T-helper 1 cell treated with Interleukin-12 subunit alpha and Interleukin-12 subunit beta and Interleukin-4 antibody, amounts not matched to agents 30 μg/mL and 1 μg/mL, for 36 hours (primary cell): ENCODE data around the gene SLX9.
A peak's percentile ranks its signal among the peaks of the same experiment; 100 is the strongest.

Experiments used
- H3K27ac Mint-ChIP-seq: one replicate; pipeline ENCODE4 v1.8.0; 2021; ENCODE audit warnings: mild to moderate bottlenecking, mixed read lengths
- H3K27me3 Mint-ChIP-seq: one replicate; pipeline ENCODE4 v1.8.0; 2021; ENCODE audit warnings: low read depth, mixed read lengths
- H3K36me3 Mint-ChIP-seq: one replicate; pipeline ENCODE4 v1.8.0; 2021; ENCODE audit warnings: low read depth, mixed read lengths
- H3K4me1 Mint-ChIP-seq: one replicate; pipeline ENCODE4 v1.8.0; 2021; ENCODE audit warnings: low read depth, mixed read lengths
- H3K4me3 Mint-ChIP-seq: one replicate; pipeline ENCODE4 v1.8.0; 2021; ENCODE audit warnings: mild to moderate bottlenecking, moderate library complexity, mixed read lengths
- H3K9me3 Mint-ChIP-seq: one replicate; pipeline ENCODE4 v1.8.0; 2021; ENCODE audit warnings: mixed read lengths

SLX9 gene, protein sequence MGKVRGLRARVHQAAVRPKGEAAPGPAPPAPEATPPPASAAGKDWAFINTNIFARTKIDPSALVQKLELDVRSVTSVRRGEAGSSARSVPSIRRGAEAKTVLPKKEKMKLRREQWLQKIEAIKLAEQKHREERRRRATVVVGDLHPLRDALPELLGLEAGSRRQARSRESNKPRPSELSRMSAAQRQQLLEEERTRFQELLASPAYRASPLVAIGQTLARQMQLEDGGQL

DNA sequence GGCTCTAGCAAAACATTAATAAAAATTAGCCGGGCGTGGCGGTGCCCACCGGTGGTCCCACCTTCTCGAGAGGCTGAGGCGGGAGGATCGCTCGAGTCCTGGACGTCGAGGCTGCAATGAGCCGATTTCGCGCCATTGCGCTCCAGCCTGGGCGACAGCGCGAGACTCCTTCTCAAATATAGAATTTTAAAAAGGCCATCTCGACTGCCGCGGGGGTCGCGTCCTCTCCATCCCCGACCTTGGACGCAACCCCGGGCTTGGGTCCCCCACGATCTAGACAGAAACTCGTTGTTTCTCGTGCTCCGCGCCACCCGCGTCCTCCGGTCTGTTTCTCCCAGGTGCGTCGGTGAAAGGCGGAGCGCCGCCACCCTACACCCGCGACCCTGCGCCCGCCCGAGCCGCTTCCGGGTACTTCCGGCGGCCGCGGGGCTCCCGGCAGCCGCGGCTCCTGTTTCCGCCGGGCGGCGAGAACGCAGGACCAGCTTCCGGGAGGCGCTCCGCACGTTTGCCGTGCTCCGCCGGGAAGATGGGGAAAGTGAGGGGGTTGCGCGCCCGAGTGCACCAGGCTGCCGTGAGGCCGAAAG lies at the start of gene SLX9:
TSS of gene SLX9 (plus strand) at position 498 of the 584 bp plus-strand sequence. CDS start at position 527, 29 bp downstream.
- Mint-ChIP-seq H3K36me3 (peaks cover 20% of the 10 kb centered on the region), H3K27me3 (no peaks in the 10 kb centered on the region), H3K9me3 (no peaks in the 10 kb centered on the region), H3K27ac (peak within 1 kb of the TSS; percentile 64), H3K4me1 (peaks cover 31% of the 10 kb centered on the region), H3K4me3 (peak within 1 kb of the TSS; percentile 90)

DNA sequence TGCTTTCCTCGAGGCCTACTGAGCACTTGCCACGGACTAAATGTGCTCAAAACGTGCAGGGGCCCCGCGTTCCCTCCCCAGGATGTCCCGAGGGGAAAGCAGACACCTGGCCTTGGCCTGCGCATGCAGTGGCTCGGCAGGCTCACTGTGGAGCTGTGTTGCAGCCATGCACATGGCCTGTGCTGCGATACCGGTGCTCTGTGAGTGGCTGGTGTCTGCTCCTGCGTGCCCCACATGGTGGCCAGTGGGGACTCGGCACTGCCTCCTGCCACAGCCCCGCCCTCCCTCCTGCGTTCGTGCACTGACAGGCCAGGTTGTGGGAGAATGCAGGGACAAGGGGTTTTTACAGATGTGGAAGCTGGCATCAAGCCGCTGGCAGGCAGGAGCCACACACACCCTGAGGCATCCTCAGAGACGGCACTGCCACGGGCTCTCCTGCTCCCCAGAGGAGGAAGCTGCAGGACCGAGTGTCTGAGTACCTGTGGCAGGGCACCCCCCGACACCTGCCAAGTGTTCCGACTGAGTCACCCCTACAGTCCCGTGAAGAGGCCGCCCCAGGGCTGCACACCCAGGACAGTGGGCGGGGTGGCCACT lies 49.4 kb upstream of the SLX9 start:
- H3K9me3 Mint-ChIP-seq, result no peaks in the 10 kb centered on the region
- H3K27ac Mint-ChIP-seq, result no peak overlapping the region
- peaks cover 6% of the 10 kb centered on the region for H3K4me1 Mint-ChIP-seq
- H3K36me3 Mint-ChIP-seq, result peaks cover 40% of the 10 kb centered on the region
- no peak overlapping the region for H3K4me3 Mint-ChIP-seq
- H3K27me3 Mint-ChIP-seq, result no peaks in the 10 kb centered on the region

DNA sequence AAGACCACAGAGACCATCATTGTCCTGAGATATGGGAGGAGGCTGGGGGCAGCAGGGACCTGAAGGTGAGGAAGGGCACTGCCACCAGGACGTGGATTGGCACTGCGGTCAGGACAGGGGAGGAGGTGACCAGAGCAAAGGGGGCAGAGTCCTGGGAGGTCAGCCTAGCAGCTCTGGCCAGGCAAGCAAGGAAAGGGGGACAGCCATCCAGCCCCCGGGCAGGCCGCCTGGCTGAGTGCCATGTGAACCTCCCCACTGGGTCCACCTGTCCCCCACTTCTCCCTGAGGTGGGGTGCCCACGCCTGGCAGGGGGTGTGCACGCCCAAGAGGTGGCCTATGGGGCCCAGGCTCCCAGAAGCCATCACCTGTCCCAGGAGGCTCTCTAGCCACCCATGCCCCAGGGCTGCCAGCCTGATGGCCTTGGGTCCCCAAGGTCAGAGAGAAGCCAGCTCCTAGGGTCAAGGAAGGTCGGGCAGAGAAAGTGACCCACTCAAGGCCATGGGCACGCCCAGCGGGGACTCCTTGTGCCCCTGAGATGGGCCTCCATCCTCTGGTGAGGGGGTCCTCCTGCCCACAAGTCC lies 48.8 kb upstream of the SLX9 start:
- Mint-ChIP-seq H3K27me3 (no peaks in the 10 kb centered on the region), H3K27ac (no peak overlapping the region), H3K9me3 (no peaks in the 10 kb centered on the region), H3K4me1 (peaks cover 6% of the 10 kb centered on the region), H3K4me3 (no peak overlapping the region), H3K36me3 (peaks cover 39% of the 10 kb centered on the region)

GRCh38 chr21:44891631-44892031 lies 48.2 kb upstream of the SLX9 start:
- no peak overlapping the region for H3K4me3 Mint-ChIP-seq
- no peaks in the 10 kb centered on the region for H3K9me3 Mint-ChIP-seq
- peaks cover 38% of the 10 kb centered on the region for H3K36me3 Mint-ChIP-seq
- H3K27ac Mint-ChIP-seq, result no peak overlapping the region
- H3K4me1 Mint-ChIP-seq, result peaks cover 6% of the 10 kb centered on the region
- no peaks in the 10 kb centered on the region for H3K27me3 Mint-ChIP-seq

- Mint-ChIP-seq H3K36me3 (peaks cover 34% of the 10 kb centered on the region), H3K27me3 (no peaks in the 10 kb centered on the region), H3K4me1 (peaks cover 6% of the 10 kb centered on the region), H3K27ac (no peak overlapping the region), H3K4me3 (no peak overlapping the region), H3K9me3 (no peaks in the 10 kb centered on the region)
Measured at GRCh38 chr21:44892095-44892494, 47.7 kb upstream of the SLX9 start.

DNA sequence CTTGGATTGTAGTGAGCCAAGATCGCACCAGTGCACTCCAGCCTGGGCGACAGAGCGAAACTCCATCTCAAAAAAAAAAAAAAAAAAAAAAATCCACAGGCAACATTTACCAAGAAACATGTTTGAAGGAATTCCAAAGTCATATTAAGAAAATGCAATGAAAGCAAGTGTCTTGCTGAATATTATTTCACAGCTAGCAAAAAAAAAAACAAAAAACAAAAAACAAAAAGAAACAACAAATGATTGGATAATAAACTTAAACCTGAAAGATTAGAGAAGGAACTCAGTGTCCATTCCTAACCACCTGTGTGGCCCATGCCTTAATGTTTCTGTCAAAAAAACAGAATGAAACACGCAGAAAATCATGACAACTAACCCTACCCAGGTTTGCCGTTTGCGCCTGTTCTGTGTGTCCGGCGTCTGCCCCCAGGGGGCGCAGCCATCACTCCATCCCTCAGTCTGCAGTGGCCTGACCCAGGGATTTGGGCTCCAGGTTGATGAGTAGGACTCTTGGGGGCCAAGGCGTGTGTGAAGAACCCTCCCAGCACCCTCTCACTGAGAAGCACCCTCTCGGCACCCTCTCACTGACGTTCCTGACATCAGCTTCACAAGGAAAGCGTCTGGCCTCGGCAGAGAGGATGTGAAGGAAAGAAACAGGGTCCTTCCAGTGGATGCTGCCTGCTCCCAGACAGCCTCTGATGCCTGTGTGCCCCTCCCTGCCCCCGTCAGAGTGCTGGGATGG lies 47.1 kb upstream of the SLX9 start:
- no peaks in the 10 kb centered on the region for H3K27me3 Mint-ChIP-seq

GRCh38 chr21:44893278-44893556 lies 46.6 kb upstream of the SLX9 start:
- H3K4me3 Mint-ChIP-seq, result no peak overlapping the region
- peaks cover 32% of the 10 kb centered on the region for H3K36me3 Mint-ChIP-seq
- peaks cover 7% of the 10 kb centered on the region for H3K4me1 Mint-ChIP-seq
- no peaks in the 10 kb centered on the region for H3K27me3 Mint-ChIP-seq
- no peaks in the 10 kb centered on the region for H3K9me3 Mint-ChIP-seq
- H3K27ac Mint-ChIP-seq, result no peak overlapping the region

More for the DNA sequence above, 47.1 kb upstream of the SLX9 start:
- Mint-ChIP-seq H3K27ac (peak overlapping the region; percentile 45), H3K9me3 (no peaks in the 10 kb centered on the region), H3K4me3 (no peak overlapping the region), H3K4me1 (peaks cover 6% of the 10 kb centered on the region), H3K36me3 (peaks cover 30% of the 10 kb centered on the region)

GRCh38 chr21:44893948-44894656 lies 45.7 kb upstream of the SLX9 start:
- H3K4me3 Mint-ChIP-seq, result no peak overlapping the region
- H3K27ac Mint-ChIP-seq, result peak overlapping the region; percentile 73
- H3K36me3 Mint-ChIP-seq, result peaks cover 38% of the 10 kb centered on the region
- H3K9me3 Mint-ChIP-seq, result no peaks in the 10 kb centered on the region
- H3K4me1 Mint-ChIP-seq, result peaks cover 11% of the 10 kb centered on the region
- H3K27me3 Mint-ChIP-seq, result no peaks in the 10 kb centered on the region

DNA sequence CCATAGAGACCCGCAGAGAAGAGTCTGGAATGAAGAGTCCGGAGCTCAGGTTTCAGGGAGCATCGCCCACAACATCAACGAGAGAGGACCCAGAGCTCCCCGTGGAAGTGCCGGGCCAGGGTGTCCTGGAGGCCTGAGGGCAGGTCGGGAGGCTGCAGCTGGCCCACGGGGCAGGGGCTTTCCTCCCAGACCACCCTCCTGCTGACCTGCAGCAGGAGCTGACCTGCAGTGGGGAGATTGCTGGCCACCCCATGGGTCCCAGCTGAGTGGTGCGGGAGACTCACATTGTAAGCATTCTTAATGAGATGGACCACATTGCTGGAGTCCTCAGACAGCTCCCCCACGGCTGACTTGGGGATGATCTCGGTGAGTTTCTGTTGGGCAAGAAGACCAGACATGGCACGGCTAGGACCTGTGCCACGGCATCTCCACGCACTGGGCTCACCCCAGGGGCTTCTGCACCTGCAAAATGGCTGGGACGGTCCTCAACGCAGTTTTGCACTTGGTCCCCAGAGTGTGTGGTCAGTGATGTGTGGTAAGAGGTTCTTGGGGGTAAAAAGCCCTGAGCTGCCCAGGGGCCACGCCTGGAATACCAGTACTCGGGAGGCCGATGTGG lies 45.0 kb upstream of the SLX9 start:
- Mint-ChIP-seq H3K36me3 (peaks cover 37% of the 10 kb centered on the region), H3K9me3 (no peaks in the 10 kb centered on the region), H3K4me3 (no peak overlapping the region), H3K27ac (no peak overlapping the region), H3K4me1 (peaks cover 11% of the 10 kb centered on the region), H3K27me3 (no peaks in the 10 kb centered on the region)

DNA sequence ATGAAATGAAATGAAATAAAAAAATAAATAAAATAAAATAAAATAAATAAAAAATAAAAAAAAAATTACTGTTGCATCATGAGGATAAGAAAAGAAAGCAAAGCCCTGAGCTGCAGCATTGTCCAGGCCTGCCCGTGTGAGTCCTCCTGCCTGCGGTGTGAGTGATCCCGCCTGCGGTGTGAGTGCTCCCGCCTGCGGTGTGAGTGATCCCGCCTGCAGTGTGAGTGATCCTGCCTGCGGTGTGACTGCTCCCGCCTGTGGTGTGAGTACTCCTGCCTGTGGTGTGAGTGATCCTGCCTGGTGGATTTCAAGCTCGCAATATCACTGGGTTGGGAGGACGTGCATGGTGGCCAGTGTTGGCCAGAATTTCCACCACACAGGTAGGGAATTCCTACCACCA lies 44.0 kb upstream of the SLX9 start:
- no peak overlapping the region for H3K27ac Mint-ChIP-seq
- H3K36me3 Mint-ChIP-seq, result peaks cover 38% of the 10 kb centered on the region
- peaks cover 11% of the 10 kb centered on the region for H3K4me1 Mint-ChIP-seq

GRCh38 chr21:44896561-44897286 lies 43.1 kb upstream of the SLX9 start:
- Mint-ChIP-seq H3K4me3 (no peak overlapping the region), H3K9me3 (no peaks in the 10 kb centered on the region), H3K27me3 (no peaks in the 10 kb centered on the region), H3K27ac (no peak overlapping the region), H3K4me1 (peaks cover 11% of the 10 kb centered on the region), H3K36me3 (peaks cover 42% of the 10 kb centered on the region)

More for the DNA sequence above, 44.0 kb upstream of the SLX9 start:
- Mint-ChIP-seq H3K27me3 (no peaks in the 10 kb centered on the region), H3K9me3 (no peaks in the 10 kb centered on the region), H3K4me3 (no peak overlapping the region)

DNA sequence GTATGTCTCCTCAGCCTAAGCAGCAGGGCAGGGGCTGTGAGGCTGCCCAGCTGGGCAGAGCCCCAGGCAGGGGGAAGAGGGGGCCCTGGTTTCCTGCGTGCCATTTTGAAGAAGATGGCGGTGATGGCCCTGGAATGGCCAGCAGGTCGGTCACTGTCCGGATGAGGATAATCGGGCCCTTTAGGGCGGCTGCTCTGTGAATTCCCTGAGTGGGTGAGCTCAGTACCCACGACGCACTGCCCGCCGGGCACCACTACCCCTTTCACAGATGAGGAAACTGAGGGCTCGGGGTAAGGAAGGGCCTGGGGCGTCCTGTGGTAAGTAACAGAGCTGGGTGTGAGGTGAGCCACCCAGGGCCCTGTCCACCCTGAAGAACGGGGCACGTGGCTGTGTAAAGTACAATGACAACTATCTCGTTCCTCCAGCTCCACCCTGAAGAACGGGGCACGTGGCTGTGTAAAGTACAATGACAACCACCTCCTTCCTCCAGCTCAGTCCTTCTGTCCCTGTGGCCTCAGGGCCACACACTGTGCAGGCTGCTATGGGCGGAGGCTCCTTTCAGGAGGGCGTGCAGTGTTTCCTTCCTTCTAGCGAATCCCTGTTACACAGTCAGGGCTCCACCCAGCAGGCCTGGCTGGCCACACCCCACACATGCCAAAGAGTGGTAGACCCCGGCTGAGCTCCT lies 42.4 kb upstream of the SLX9 start:
- Mint-ChIP-seq H3K9me3 (no peaks in the 10 kb centered on the region), H3K27me3 (no peaks in the 10 kb centered on the region), H3K36me3 (peaks cover 49% of the 10 kb centered on the region), H3K4me3 (no peak overlapping the region), H3K27ac (no peak overlapping the region), H3K4me1 (peaks cover 11% of the 10 kb centered on the region)

DNA sequence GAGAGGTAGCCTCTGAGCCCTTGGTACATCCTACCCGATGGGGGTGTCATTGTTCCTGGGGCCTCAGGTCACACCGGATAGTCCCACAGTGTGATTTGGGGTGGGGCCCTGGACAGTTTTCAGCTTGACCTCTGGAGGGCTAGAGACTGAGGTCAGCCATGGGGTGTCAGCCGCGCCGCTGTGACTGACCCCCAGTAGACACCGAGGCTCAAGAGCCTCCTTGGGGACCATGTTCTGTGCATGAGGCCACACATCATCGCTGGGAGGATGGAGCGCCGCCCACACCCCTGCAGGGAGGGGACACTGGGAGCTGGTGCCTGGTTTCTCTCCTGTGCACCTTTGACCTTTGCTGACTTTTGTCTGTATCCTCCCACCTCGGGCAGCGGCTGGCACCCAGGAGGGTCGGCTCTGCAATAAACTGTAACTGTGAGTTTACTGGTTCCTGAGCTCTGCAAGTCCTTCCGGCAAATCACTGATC lies 41.8 kb upstream of the SLX9 start:
- Mint-ChIP-seq H3K4me3 (no peak overlapping the region), H3K4me1 (peaks cover 11% of the 10 kb centered on the region), H3K27me3 (no peaks in the 10 kb centered on the region), H3K27ac (no peak overlapping the region), H3K9me3 (no peaks in the 10 kb centered on the region), H3K36me3 (peaks cover 50% of the 10 kb centered on the region)
